CD14-positive monocyte (primary cell): ENCODE results near the gene IL36A. TPM values are rescaled to one million over a fixed set of nuclear protein-coding genes. Genes with fewer than 3 reads are reported as not detected.

Experiments used
- DNase-seq, 3 donors: peaks; one replicate each; pipeline ENCODE4 v3.0.0-alpha.2; 2011 to 2022
- H2AFZ ChIP-seq: 2 replicates; pipeline ENCODE4 v1.6.0; 2012; ENCODE audit warnings: mild to moderate bottlenecking, low read depth, low read length, inconsistent platforms; ENCODE audit not compliant: insufficient read depth, poor library complexity, severe bottlenecking
- H3K27ac ChIP-seq, 2 donors: 1 replicate in 1 of 2; 2 replicates in 1 of 2; pipeline ENCODE4 v1.5.1; 2012 to 2013; ENCODE audit warnings: low read length in 2 of 2, control low read depth in 1 of 2, inconsistent platforms in 1 of 2, low read depth in 1 of 2, mild to moderate bottlenecking in 1 of 2
- H3K27me3 ChIP-seq, 2 donors: one replicate each; pipeline versions ENCODE4 v1.6.0 to v1.6.1; 2011 to 2013; ENCODE audit warnings: low read length in 2 of 2; ENCODE audit not compliant: control insufficient read depth in 2 of 2, insufficient read depth in 2 of 2
- H3K36me3 ChIP-seq, 2 donors: replicated peaks in 1 of 2; 1 replicate in 1 of 2; 2 replicates in 1 of 2; pipeline versions ENCODE4 v1.5.1 to v1.6.1; 2012 to 2013; ENCODE audit warnings: low read length in 2 of 2, control low read depth in 1 of 2, inconsistent platforms in 1 of 2, mild to moderate bottlenecking in 1 of 2; ENCODE audit not compliant: insufficient read depth in 2 of 2, control insufficient read depth in 1 of 2
- H3K4me1 ChIP-seq, 2 donors: 1 replicate in 1 of 2; 2 replicates in 1 of 2; pipeline versions ENCODE4 v1.5.1 to v1.6.1; 2012 to 2013; ENCODE audit warnings: low read length in 2 of 2, control low read depth in 1 of 2, inconsistent platforms in 1 of 2, mild to moderate bottlenecking in 1 of 2, moderate library complexity in 1 of 2; ENCODE audit not compliant: insufficient read depth in 2 of 2, control insufficient read depth in 1 of 2
- H3K4me2 ChIP-seq: replicated peaks from 2 replicates; pipeline ENCODE3; 2012; ENCODE audit warnings: low read length, moderate library complexity, mild to moderate bottlenecking; ENCODE audit not compliant: poor library complexity, severe bottlenecking; ENCODE audit errors: extremely low read depth
- H3K4me3 ChIP-seq, 3 experiments: fragments of 200-600 bp in 1 of 3; sonication (generic) in 1 of 3; replicated peaks in 1 of 3; 1 replicate in 2 of 3; 2 replicates in 1 of 3; pipeline ENCODE4 v1.5.1; 2011 to 2013; ENCODE audit warnings: low read length in 3 of 3, mild to moderate bottlenecking in 3 of 3, control low read depth in 2 of 3, low read depth in 2 of 3, inconsistent platforms in 1 of 3, moderate library complexity in 1 of 3
- H3K79me2 ChIP-seq: 2 replicates; pipeline ENCODE4 v1.6.0; 2012; ENCODE audit warnings: mild to moderate bottlenecking, control low read depth, inconsistent platforms, low read length, moderate library complexity; ENCODE audit not compliant: insufficient read depth
- H3K9ac ChIP-seq: 2 replicates; pipeline ENCODE4 v1.6.0; 2017; ENCODE audit warnings: low read length, mild to moderate bottlenecking; ENCODE audit not compliant: insufficient read depth, poor library complexity, severe bottlenecking
- H3K9me3 ChIP-seq, 2 donors: replicated peaks in 1 of 2; 1 replicate in 1 of 2; 2 replicates in 1 of 2; pipeline versions ENCODE4 v1.5.1 to v1.6.1; 2012 to 2013; ENCODE audit warnings: low read length in 2 of 2, control low read depth in 1 of 2; ENCODE audit not compliant: control insufficient read depth in 1 of 2, insufficient read depth in 1 of 2
- H4K20me1 ChIP-seq: 2 replicates; pipeline ENCODE4 v1.6.0; 2012; ENCODE audit warnings: mild to moderate bottlenecking, low read length, control low read depth, moderate library complexity; ENCODE audit not compliant: insufficient read depth
- H3K27ac Mint-ChIP-seq, 7 donors: one replicate each; pipeline ENCODE4 v1.8.0; 2020; ENCODE audit warnings: mild to moderate bottlenecking in 7 of 7, mixed read lengths in 7 of 7, moderate library complexity in 6 of 7, inconsistent platforms in 2 of 7
- H3K27me3 Mint-ChIP-seq, 3 donors: one replicate each; pipeline ENCODE4 v1.8.0; 2021 to 2022; ENCODE audit warnings: low read depth in 3 of 3, mild to moderate bottlenecking in 3 of 3, mixed read lengths in 3 of 3, moderate library complexity in 3 of 3, inconsistent platforms in 1 of 3
- H3K36me3 Mint-ChIP-seq, 2 donors: one replicate each; pipeline ENCODE4 v1.8.0; 2020; ENCODE audit warnings: mixed read lengths in 2 of 2, inconsistent platforms in 1 of 2, mild to moderate bottlenecking in 1 of 2
- H3K4me1 Mint-ChIP-seq: one replicate; pipeline ENCODE4 v1.8.0; 2020; ENCODE audit warnings: mild to moderate bottlenecking, mixed read lengths
- H3K4me3 Mint-ChIP-seq, 2 donors: one replicate each; pipeline ENCODE4 v1.8.0; 2020; ENCODE audit warnings: mild to moderate bottlenecking in 2 of 2, mixed read lengths in 2 of 2, moderate library complexity in 1 of 2
- H3K9me3 Mint-ChIP-seq, 7 donors: one replicate each; pipeline ENCODE4 v1.8.0; 2020 to 2022; ENCODE audit warnings: mixed read lengths in 7 of 7, mild to moderate bottlenecking in 6 of 7, moderate library complexity in 6 of 7, inconsistent platforms in 2 of 7
- CTCF ChIP-seq: fragments of 200-600 bp; IDR thresholded peaks from one replicate; pipeline ENCODE4 v1.8.0; 2022; ENCODE audit warnings: antibody characterized with exemption, mild to moderate bottlenecking
- WGBS: methylation state at CpG from one replicate; pipeline ENCODE4 v1.1.5; 2013; ENCODE audit warnings: missing lambda C conversion rate; ENCODE audit not compliant: insufficient coverage; 5-methylcytosine and 5-hydroxymethylcytosine counted together
- intact Hi-C, 2 donors: fragments of 100-400 bp; cut with micrococcal nuclease; formaldehyde crosslinking; loops; one replicate each; pipeline versions ENCODE4 v1.15.0 to v1.15.1; 2023
- polyA plus RNA-seq, 3 donors: library from polyadenylated mRNA; depleted of rRNA in 1 of 3; unstranded in 2 of 3; stranded (reverse) in 1 of 3; fragments of 300-500 nt in 2 of 3; fragments of >200 nt in 1 of 3; fragmentation: Illumina TruSeq in 2 of 3; gene quantifications; 1 replicate in 2 of 3; 2 replicates in 1 of 3; pipeline ENCODE4 v1.2.3, GENCODE V29; 2012 to 2021

The IL36A gene
- polyA plus RNA-seq, 3 donors, result not detected

- no peak overlapping the region for H3K4me3 ChIP-seq
- intact Hi-C loops, result no loop called here
- no peaks in the 10 kb centered on the region for H3K79me2 ChIP-seq
- no peaks in the 10 kb centered on the region for H3K27me3 ChIP-seq
- no peak overlapping the region for H3K27ac ChIP-seq
- no peaks in the 10 kb centered on the region for H3K9me3 ChIP-seq
- H3K36me3 ChIP-seq, result no peaks in the 10 kb centered on the region
- no peaks in the 10 kb centered on the region for H3K36me3 Mint-ChIP-seq
- no peak overlapping the region for H3K4me2 ChIP-seq
- no peak overlapping the region for H3K9ac ChIP-seq
- peaks cover 0 to 10% (median 5%) of the 10 kb centered on the region in 7 donors for H3K9me3 Mint-ChIP-seq
- H3K4me3 Mint-ChIP-seq, result no peak overlapping the region
- no peak for TF ChIP-seq CTCF
- H3K4me1 Mint-ChIP-seq, result no peaks in the 10 kb centered on the region
- H3K27ac Mint-ChIP-seq, result no peak overlapping the region
- H3K4me1 ChIP-seq, result no peaks in the 10 kb centered on the region
- peaks cover 0 to 5% (median 1%) of the 10 kb centered on the region in 3 donors for H3K27me3 Mint-ChIP-seq
- no peak overlapping the region for H2AFZ ChIP-seq
- no CpG with 5 or more reads among the region's 1 CpG for WGBS
- H4K20me1 ChIP-seq, result no peaks in the 10 kb centered on the region
- DNase-seq, result no peak
Measured at GRCh38 chr2:113007250-113007649, 2.0 kb downstream of the IL36A start.

GRCh38 chr2:113009622-113010021 is 4.4 kb downstream of the IL36A start:
- H3K4me3 ChIP-seq, result no peak overlapping the region
- H3K9me3 ChIP-seq, result peaks cover 0 to 1% of the 10 kb centered on the region in 2 donors
- H3K4me1 ChIP-seq, result no peaks in the 10 kb centered on the region
- H3K9ac ChIP-seq, result no peak overlapping the region
- intact Hi-C loops, result no loop called here
- no peaks in the 10 kb centered on the region for H4K20me1 ChIP-seq
- TF ChIP-seq CTCF, result no peak
- no peaks in the 10 kb centered on the region for H3K79me2 ChIP-seq
- H2AFZ ChIP-seq, result no peak overlapping the region
- Mint-ChIP-seq H3K9me3 (peaks cover 0 to 9% (median 2%) of the 10 kb centered on the region in 7 donors), H3K4me3 (no peak overlapping the region), H3K4me1 (no peaks in the 10 kb centered on the region), H3K27ac (no peak overlapping the region), H3K27me3 (peaks cover 0 to 4% (median 4%) of the 10 kb centered on the region in 3 donors), H3K36me3 (no peaks in the 10 kb centered on the region)
- no peaks in the 10 kb centered on the region for H3K36me3 ChIP-seq
- no peak overlapping the region for H3K4me2 ChIP-seq
- no peak overlapping the region for H3K27ac ChIP-seq
- no CpG with 5 or more reads among the region's 1 CpG for WGBS
- DNase-seq, result no peak
- H3K27me3 ChIP-seq, result no peaks in the 10 kb centered on the region
